ENCODE results near the gene ASCL3.

GRCh38 chr11:8983552-8983951 lies 40.7 kb upstream of the ASCL3 start:
- TF ChIP-seq CTCF (IDR thresholded peaks at IDR 0.05): no peak
- no peak for TF ChIP-seq POLR2A (IDR thresholded peaks at IDR 0.05)

All from heart left ventricle (tissue), 13 donors.